H1 (cell line): ENCODE results near the gene CTIF.

ENCODE experiments used
- CTCF ChIP-seq, 3 experiments: IDR thresholded peaks; 1 replicate in 2 of 3; 2 replicates in 1 of 3; pipeline versions ENCODE4 v1.5.1 to v1.6.1; 2011; ENCODE audit warnings: low read length in 3 of 3, mild to moderate bottlenecking in 3 of 3, inconsistent platforms in 2 of 3, low read depth in 1 of 3, moderate library complexity in 1 of 3; ENCODE audit not compliant: insufficient read depth in 1 of 3; ENCODE audit errors: control extremely low read depth in 1 of 3
- EP300 ChIP-seq, 2 experiments: IDR thresholded peaks; 1 replicate in 1 of 2; 2 replicates in 1 of 2; pipeline ENCODE4 v1.6.1; 2011 to 2012; ENCODE audit warnings: low read depth in 2 of 2, low read length in 2 of 2, mild to moderate bottlenecking in 2 of 2, borderline replicate concordance in 1 of 2, inconsistent platforms in 1 of 2, moderate library complexity in 1 of 2
- POLR2AphosphoS5 ChIP-seq: IDR thresholded peaks from 2 replicates; pipeline ENCODE4 v1.6.1; 2011; ENCODE audit warnings: low read depth, low read length
- USF2 ChIP-seq: IDR thresholded peaks from 2 replicates; pipeline ENCODE4 v1.6.1; 2011; ENCODE audit warnings: low read length, improper control_type of control experiment

- TF ChIP-seq USF2 (no peak), EP300 (IDR thresholded peaks at IDR 0.05; ENCODE audit: borderline replicate concordance in 1 of 2, low read depth in 2 of 2, low read length in 2 of 2) (no peak), CTCF (IDR thresholded peaks at IDR 0.05; ENCODE audit: control extremely low read depth in 1 of 3, insufficient read depth in 1 of 3, low read depth in 1 of 3, low read length in 3 of 3) (no peak), POLR2AphosphoS5 (no peak)
Observed at GRCh38 chr18:48868468-48869466, 329.9 kb downstream of the CTIF start.
